ENCODE results near the gene RPS16. TPM values are rescaled to one million over a fixed set of nuclear protein-coding genes. Genes with fewer than 3 reads are reported as not detected.

The RPS16 gene
- total and polyA plus RNA-seq, 2 of the 13 experiments (the other 11 are each of a cell fraction or from before 2014, with no cell fraction given): 488 to 2,583 TPM

GRCh38 chr19:39401549-39402345, 34.0 kb downstream of the RPS16 start (continued):
- TF ChIP-seq, protein P1, sequence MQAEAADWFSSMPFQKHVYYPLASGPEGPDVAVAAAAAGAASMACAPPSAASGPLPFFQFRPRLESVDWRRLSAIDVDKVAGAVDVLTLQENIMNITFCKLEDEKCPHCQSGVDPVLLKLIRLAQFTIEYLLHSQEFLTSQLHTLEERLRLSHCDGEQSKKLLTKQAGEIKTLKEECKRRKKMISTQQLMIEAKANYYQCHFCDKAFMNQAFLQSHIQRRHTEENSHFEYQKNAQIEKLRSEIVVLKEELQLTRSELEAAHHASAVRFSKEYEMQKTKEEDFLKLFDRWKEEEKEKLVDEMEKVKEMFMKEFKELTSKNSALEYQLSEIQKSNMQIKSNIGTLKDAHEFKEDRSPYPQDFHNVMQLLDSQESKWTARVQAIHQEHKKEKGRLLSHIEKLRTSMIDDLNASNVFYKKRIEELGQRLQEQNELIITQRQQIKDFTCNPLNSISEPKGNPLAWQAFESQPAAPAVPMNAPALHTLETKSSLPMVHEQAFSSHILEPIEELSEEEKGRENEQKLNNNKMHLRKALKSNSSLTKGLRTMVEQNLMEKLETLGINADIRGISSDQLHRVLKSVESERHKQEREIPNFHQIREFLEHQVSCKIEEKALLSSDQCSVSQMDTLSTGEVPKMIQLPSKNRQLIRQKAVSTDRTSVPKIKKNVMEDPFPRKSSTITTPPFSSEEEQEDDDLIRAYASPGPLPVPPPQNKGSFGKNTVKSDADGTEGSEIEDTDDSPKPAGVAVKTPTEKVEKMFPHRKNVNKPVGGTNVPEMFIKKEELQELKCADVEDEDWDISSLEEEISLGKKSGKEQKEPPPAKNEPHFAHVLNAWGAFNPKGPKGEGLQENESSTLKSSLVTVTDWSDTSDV (CRISPR knock-in tag; IDR thresholded peaks at IDR 0.05): peak; percentile 71; the same call in 1 of the 2 replicates
- 0 out of 2 replicates have a peak, but pooled peaks have one; percentile 14 for TF ChIP-seq ZBTB44 (CRISPR knock-in tag; IDR thresholded peaks at IDR 0.05)
- peak; percentile 88 for TF ChIP-seq RXRB (CRISPR knock-in tag; IDR thresholded peaks at IDR 0.05; ENCODE audit: borderline replicate concordance)
- peak; percentile 74; the same call in 1 of the 2 replicates for TF ChIP-seq NCOA1 (CRISPR knock-in tag; IDR thresholded peaks at IDR 0.05)
- peak; percentile 86 for TF ChIP-seq ZSCAN25 (CRISPR knock-in tag; IDR thresholded peaks at IDR 0.05)
- TF ChIP-seq MYPOP (CRISPR knock-in tag; IDR thresholded peaks at IDR 0.05): peak; percentile 93; the same call in 1 of the 2 replicates
- no peak for TF ChIP-seq GZF1 (CRISPR knock-in tag; IDR thresholded peaks at IDR 0.05)
- peak; percentile 94 for TF ChIP-seq RNF2 (conservative IDR thresholded peaks at IDR 0.05; ENCODE audit: low read depth)
- no peak for TF ChIP-seq ZNF570 (CRISPR knock-in tag; IDR thresholded peaks at IDR 0.05; ENCODE audit: borderline replicate concordance)
- no peak for TF ChIP-seq SETDB1 (CRISPR knock-in tag; IDR thresholded peaks at IDR 0.05; ENCODE audit: borderline replicate concordance)
- TF ChIP-seq ZNF558 (CRISPR knock-in tag; IDR thresholded peaks at IDR 0.05; ENCODE audit: borderline replicate concordance): no peak; the same call in 1 of the 2 replicates
- TF ChIP-seq SMARCC2 (IDR thresholded peaks at IDR 0.05): no peak
- TF ChIP-seq POLR2G (IDR thresholded peaks at IDR 0.05; ENCODE audit: low read depth, low read length): peak; percentile 91
- peak; percentile 2; the same call in 1 of the 2 replicates for TF ChIP-seq USF2 (IDR thresholded peaks at IDR 0.05; ENCODE audit: low read depth, low read length)
- TF ChIP-seq USF2 (CRISPR knock-in tag; IDR thresholded peaks at IDR 0.05; ENCODE audit: borderline replicate concordance): 0 out of 2 replicates have a peak, but pooled peaks have one; percentile 58
- 0 out of 2 replicates have a peak, but pooled peaks have one; percentile 27 for TF ChIP-seq ADNP (CRISPR knock-in tag; IDR thresholded peaks at IDR 0.05)
- peak; percentile 96; the same call in 1 of the 2 replicates for TF ChIP-seq MEIS1 (CRISPR knock-in tag; IDR thresholded peaks at IDR 0.05; ENCODE audit: borderline replicate concordance)
- TF ChIP-seq ARID2 (CRISPR knock-in tag; IDR thresholded peaks at IDR 0.05; ENCODE audit: borderline replicate concordance): no peak
- TF ChIP-seq U2AF1 (optimal IDR thresholded peaks at IDR 0.05; ENCODE audit: low read depth, low read length): peak; percentile 2
- TF ChIP-seq ELF3 (CRISPR knock-in tag; IDR thresholded peaks at IDR 0.05): peak; percentile 66

All from HepG2 (cell line).